A673 (cell line): ENCODE results near the gene VWA5B2.

ENCODE experiments used
- CTCF ChIP-seq: fragments of 300-800, 200-600 bp; sonication (generic); conservative IDR thresholded peaks from 2 replicates; pipeline ENCODE4 v1.5.1; 2017; ENCODE audit warnings: low read depth, mild to moderate bottlenecking, antibody characterized with exemption, low read length, moderate library complexity, mixed read lengths
- EZH2 ChIP-seq: fragments of 200-600 bp; sonication (generic); IDR thresholded peaks from 2 replicates; pipeline ENCODE4 v1.6.1; 2017; ENCODE audit warnings: borderline replicate concordance, low read depth, mild to moderate bottlenecking, mixed read lengths, antibody characterized with exemption, low read length; ENCODE audit not compliant: poor library complexity, severe bottlenecking

DNA sequence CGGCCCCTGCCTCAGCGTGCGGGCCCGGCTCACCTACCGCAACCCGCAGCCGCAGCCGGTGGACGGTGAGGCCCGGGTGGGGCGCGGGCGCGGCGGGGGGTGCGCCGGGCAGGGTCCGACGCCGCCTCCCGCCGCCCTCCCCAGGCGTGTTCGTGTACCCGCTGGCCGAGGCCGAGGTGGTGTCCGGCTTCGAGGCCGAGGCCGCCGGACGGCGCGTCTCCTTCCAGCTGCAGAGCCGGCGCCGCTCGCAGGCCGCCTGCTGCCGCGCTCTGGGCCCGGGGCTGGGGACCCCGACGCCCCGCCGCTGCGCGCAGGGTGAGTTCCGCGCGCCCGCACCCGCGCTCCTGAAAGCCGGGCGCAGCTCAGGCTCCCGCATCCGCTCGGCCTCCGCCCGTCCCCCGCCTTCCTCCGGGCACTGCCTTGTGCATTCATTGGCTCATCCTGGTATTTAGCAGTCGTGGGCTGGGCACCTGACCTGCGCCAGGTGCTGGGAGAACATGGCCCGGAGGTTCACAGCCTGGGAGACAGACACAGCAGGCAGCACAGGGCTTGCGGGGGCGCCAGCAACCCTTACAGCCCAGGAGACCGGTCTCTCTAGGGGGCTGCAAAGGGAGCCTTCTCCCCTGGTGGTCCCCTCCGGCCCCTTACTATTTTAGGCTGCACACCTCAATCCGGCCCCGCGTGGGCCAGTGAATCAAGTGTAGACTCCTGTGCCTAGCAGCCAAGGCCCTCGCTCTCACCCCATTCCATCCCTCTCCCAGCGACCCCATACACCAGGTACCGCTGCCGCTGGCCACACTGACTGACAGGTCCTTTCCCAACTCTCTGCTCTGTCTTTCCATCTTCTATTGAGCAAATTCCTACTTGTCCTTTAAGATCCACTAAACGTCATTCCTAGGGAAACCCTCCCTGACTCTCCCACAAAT lies 1.5 kb downstream of the VWA5B2 start:
- TF ChIP-seq CTCF (no peak), EZH2 (peak; percentile 90)
